ENCODE results near the gene RAB27B. TPM values are rescaled to one million over a fixed set of nuclear protein-coding genes. Genes with fewer than 3 reads are reported as not detected.

Gene RAB27B
- total RNA-seq (11.9 and 13.1 TPM in 2 replicates), polyA plus RNA-seq (4.5 and 5.2 TPM in 2 replicates)

- H3K79me2 ChIP-seq, result no peaks in the 10 kb centered on the region
- no peaks in the 10 kb centered on the region for H3K9me2 ChIP-seq (replicated peaks; ENCODE audit: insufficient read depth)
- peak within 1 kb of the TSS; percentile 64 for H3K4me3 ChIP-seq
- no peaks in the 10 kb centered on the region for H3K27me3 ChIP-seq
- H3K4me2 ChIP-seq, result peak within 1 kb of the TSS; percentile 92
- DNase-seq (ENCODE audit: low spot score), result peak; percentile 87
- H3K27ac ChIP-seq, result peak within 1 kb of the TSS; percentile 87
- no peaks in the 10 kb centered on the region for H3K36me3 ChIP-seq (replicated peaks; ENCODE audit: insufficient read depth, low read depth)
- no peaks in the 10 kb centered on the region for H3K9me3 ChIP-seq (ENCODE audit: low read depth)
- peaks cover 4% of the 10 kb centered on the region for H3K4me1 ChIP-seq (ENCODE audit: insufficient read depth)
- H4K20me1 ChIP-seq (ENCODE audit: insufficient read depth, poor library complexity, severe bottlenecking), result no peaks in the 10 kb centered on the region
- peak within 1 kb of the TSS; percentile 90 for H2AFZ ChIP-seq
- TF ChIP-seq EZH2phosphoT487 (IDR thresholded peaks at IDR 0.05; ENCODE audit: low read depth, severe bottlenecking, unreplicated experiment), result no peak
- 1% methylated on average over 35 of the region's 35 CpGs for WGBS (ENCODE audit: low lambda C conversion rate, missing lambda C conversion rate)
These were observed at the start of gene RAB27B for GRCh38 chr18:54828281-54828881. TSS of gene RAB27B (plus strand) at chr18:54828477. CDS start at chr18:54877586, 49,109 bp downstream.

- Histone ChIP-seq H3K9me3 (ENCODE audit: low read depth) (no peaks in the 10 kb centered on the region), H3K4me2 (no peak overlapping the region), H3K27me3 (no peaks in the 10 kb centered on the region), H2AFZ (no peak overlapping the region), H3K4me3 (no peak overlapping the region), H3K27ac (no peak overlapping the region), H3K36me3 (replicated peaks; ENCODE audit: insufficient read depth, low read depth) (no peaks in the 10 kb centered on the region), H4K20me1 (ENCODE audit: insufficient read depth, poor library complexity, severe bottlenecking) (no peaks in the 10 kb centered on the region), H3K9me2 (replicated peaks; ENCODE audit: insufficient read depth) (no peaks in the 10 kb centered on the region), H3K79me2 (no peaks in the 10 kb centered on the region), H3K4me1 (ENCODE audit: insufficient read depth) (peaks cover 9% of the 10 kb centered on the region)
- no peak for DNase-seq (ENCODE audit: low spot score)
- no peak for TF ChIP-seq CTCF (IDR thresholded peaks at IDR 0.05; ENCODE audit: poor library complexity)
- WGBS (ENCODE audit: low lambda C conversion rate, missing lambda C conversion rate), result 74% methylated on average over 6 of the region's 11 CpGs
These were observed 47.9 kb upstream of the RAB27B start for GRCh38 chr18:54780285-54780861.

GRCh38 chr18:54780970-54781369, 47.3 kb upstream of the RAB27B start:
- WGBS (ENCODE audit: low lambda C conversion rate, missing lambda C conversion rate), result 96% methylated on average over 2 of the region's 2 CpGs
- Histone ChIP-seq H3K36me3 (replicated peaks; ENCODE audit: insufficient read depth, low read depth) (no peaks in the 10 kb centered on the region), H3K27ac (no peak overlapping the region)

More at GRCh38 chr18:54780970-54781369, 47.3 kb upstream of the RAB27B start:
- no peak for DNase-seq (ENCODE audit: low spot score)
- Histone ChIP-seq H3K4me1 (ENCODE audit: insufficient read depth) (peaks cover 9% of the 10 kb centered on the region), H2AFZ (no peak overlapping the region), H3K9me3 (ENCODE audit: low read depth) (no peaks in the 10 kb centered on the region), H3K9me2 (replicated peaks; ENCODE audit: insufficient read depth) (no peaks in the 10 kb centered on the region), H3K79me2 (no peaks in the 10 kb centered on the region), H3K27me3 (no peaks in the 10 kb centered on the region), H3K4me3 (no peak overlapping the region), H4K20me1 (ENCODE audit: insufficient read depth, poor library complexity, severe bottlenecking) (no peaks in the 10 kb centered on the region), H3K4me2 (no peak overlapping the region)
- TF ChIP-seq EZH2phosphoT487 (IDR thresholded peaks at IDR 0.05; ENCODE audit: low read depth, severe bottlenecking, unreplicated experiment) (no peak), EZH2 (IDR thresholded peaks at IDR 0.05; ENCODE audit: borderline replicate concordance) (no peak), CTCF (IDR thresholded peaks at IDR 0.05; ENCODE audit: poor library complexity) (no peak)
